ENCODE results near the gene TEX261.
"Not testable (repeated sequence)": the region's sequence is repeated elsewhere in the genome, so short reads cannot be mapped to it uniquely, and the experiment has no call there.

TEX261 gene

DNA sequence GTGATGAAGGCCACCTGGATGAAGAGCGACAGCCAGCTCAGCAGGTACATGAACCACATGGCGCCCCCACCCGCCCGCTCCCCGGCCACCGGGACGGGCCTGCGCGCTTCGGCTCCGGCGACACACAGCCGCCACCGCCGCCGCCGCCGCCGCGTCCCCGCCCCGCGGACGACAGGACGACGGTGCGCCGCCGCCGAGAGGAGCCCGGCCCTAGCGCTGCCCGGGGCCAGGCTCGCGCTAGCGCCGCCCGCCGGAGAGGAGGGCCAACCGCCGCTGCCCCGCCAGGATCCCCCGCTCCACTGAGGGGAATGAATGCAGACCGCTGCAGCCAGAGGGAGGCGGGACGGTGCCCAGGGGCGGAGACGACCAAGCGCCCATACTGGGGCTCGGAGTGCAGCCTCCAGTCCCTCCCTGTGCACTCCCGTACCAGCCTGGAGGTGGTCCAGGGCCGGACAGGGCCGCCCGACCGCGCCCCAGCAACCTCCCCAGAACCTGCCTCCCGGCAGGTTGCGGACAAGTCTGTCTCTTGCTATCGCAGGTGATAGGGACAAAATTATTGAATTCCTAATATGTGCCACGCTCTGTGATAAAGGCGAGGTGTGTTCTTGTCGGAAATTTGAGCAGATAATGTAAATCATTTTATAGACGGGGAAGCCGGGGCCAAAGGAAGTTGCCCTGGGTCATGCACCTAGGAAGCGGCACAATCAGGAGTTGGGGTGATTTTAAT is at the start of gene TEX261:
TEX261 (minus strand) TSS at position 175 of the 727 bp plus-strand sequence; CDS start at position 59, 116 bp downstream.
- Histone ChIP-seq H3K9me2 (replicated peaks; ENCODE audit: insufficient read depth, low read length) (no peaks in the 10 kb centered on the region), H3K27ac (ENCODE audit: low read depth, low read length) (peak within 1 kb of the TSS; percentile 57), H3K36me3 (ENCODE audit: low read length) (no peaks in the 10 kb centered on the region), H2AFZ (ENCODE audit: low read depth, low read length, severe bottlenecking) (peak within 1 kb of the TSS; percentile 97), H3K79me2 (ENCODE audit: insufficient read depth, low read length) (peaks cover 25% of the 10 kb centered on the region), H3K4me2 (ENCODE audit: low read depth, low read length, poor library complexity, severe bottlenecking) (peak within 1 kb of the TSS; percentile 87), H3K27me3 (ENCODE audit: low read length) (no peaks in the 10 kb centered on the region), H3K9ac (ENCODE audit: low read length) (peak within 1 kb of the TSS; percentile 91), H3K4me3 (ENCODE audit: insufficient read depth, low read length, poor library complexity, severe bottlenecking) (peak within 1 kb of the TSS; percentile 89), H3K9me3 (ENCODE audit: insufficient read depth, low read length) (no peaks in the 10 kb centered on the region), H3F3A (ENCODE audit: insufficient read depth) (0 out of 2 replicates have a peak, but pooled peaks cover 4% of the 10 kb centered on the region), H4K20me1 (ENCODE audit: low read depth, low read length) (no peaks in the 10 kb centered on the region; the same call in 1 of the 2 replicates)
- TF ChIP-seq, protein P1, sequence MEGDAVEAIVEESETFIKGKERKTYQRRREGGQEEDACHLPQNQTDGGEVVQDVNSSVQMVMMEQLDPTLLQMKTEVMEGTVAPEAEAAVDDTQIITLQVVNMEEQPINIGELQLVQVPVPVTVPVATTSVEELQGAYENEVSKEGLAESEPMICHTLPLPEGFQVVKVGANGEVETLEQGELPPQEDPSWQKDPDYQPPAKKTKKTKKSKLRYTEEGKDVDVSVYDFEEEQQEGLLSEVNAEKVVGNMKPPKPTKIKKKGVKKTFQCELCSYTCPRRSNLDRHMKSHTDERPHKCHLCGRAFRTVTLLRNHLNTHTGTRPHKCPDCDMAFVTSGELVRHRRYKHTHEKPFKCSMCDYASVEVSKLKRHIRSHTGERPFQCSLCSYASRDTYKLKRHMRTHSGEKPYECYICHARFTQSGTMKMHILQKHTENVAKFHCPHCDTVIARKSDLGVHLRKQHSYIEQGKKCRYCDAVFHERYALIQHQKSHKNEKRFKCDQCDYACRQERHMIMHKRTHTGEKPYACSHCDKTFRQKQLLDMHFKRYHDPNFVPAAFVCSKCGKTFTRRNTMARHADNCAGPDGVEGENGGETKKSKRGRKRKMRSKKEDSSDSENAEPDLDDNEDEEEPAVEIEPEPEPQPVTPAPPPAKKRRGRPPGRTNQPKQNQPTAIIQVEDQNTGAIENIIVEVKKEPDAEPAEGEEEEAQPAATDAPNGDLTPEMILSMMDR (IDR thresholded peaks at IDR 0.05; ENCODE audit: insufficient read depth, low read length, poor library complexity, severe bottlenecking), result peak; percentile 53
- TF ChIP-seq EZH2phosphoT487 (conservative IDR thresholded peaks at IDR 0.05; ENCODE audit: low read length), result no peak

DNA sequence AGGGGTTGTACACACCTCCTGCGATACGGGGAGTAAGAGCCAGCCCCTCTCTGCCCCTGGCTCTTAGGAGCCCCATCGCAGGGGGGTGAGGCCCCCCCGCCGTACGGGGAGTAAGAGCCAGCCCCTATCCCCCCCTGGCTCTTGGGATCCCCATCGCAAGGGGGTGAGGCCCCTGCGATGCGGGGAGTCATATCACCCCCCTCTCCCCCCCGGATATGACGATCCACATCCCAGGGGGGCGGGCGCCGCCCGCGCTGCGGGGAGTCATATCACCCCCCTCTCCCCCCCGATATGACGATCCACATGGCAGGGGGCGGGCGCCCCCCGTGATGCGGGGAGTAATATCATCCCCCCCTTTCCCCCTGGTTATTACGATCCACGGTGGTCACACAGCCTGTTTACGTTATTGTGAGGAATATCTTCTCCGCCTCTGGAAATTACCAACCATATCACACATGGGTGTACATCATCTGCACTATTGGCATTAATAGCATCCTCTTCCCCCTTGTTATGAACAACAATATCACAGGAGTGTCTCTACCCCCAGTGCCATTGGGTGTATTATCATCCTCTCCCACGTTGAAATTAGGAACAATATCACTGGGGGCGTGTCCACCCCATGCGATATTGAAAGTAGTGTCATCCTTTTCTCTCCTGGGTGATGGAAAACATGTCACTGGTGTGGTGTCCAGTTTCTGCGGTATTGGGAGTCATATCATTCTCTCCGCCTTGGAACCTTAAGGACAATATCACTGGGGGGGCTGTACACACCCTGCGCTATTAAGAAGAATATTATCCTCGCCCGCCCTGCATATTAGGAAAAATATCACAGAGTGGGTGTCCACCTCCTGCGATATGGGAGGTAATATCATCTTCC is 49.1 kb upstream of the TEX261 start:
- Histone ChIP-seq H3K27me3 (ENCODE audit: low read length) (no peaks in the 10 kb centered on the region), H3K4me2 (ENCODE audit: low read depth, low read length, poor library complexity, severe bottlenecking) (no peak overlapping the region), H3K4me3 (ENCODE audit: insufficient read depth, low read length, poor library complexity, severe bottlenecking) (no peak overlapping the region), H3K9ac (ENCODE audit: low read length) (no peak overlapping the region), H3K27ac (ENCODE audit: low read depth, low read length) (no peak overlapping the region), H3F3A (ENCODE audit: insufficient read depth) (no peaks in the 10 kb centered on the region), H3K9me2 (replicated peaks; ENCODE audit: insufficient read depth, low read length) (no peaks in the 10 kb centered on the region), H3K79me2 (ENCODE audit: insufficient read depth, low read length) (no peaks in the 10 kb centered on the region), H4K20me1 (ENCODE audit: low read depth, low read length) (no peaks in the 10 kb centered on the region), H3K9me3 (ENCODE audit: insufficient read depth, low read length) (no peaks in the 10 kb centered on the region), H2AFZ (ENCODE audit: low read depth, low read length, severe bottlenecking) (no peak overlapping the region), H3K36me3 (ENCODE audit: low read length) (no peaks in the 10 kb centered on the region)
- no peak for TF ChIP-seq EZH2phosphoT487 (conservative IDR thresholded peaks at IDR 0.05; ENCODE audit: low read length)
- TF ChIP-seq, protein P1 (IDR thresholded peaks at IDR 0.05; ENCODE audit: insufficient read depth, low read length, poor library complexity, severe bottlenecking), result no peak

GRCh38 chr2:71042287-71042686 is 47.6 kb upstream of the TEX261 start:
- Histone ChIP-seq H3K27ac (ENCODE audit: low read depth, low read length) (no peak overlapping the region), H4K20me1 (ENCODE audit: low read depth, low read length) (no peaks in the 10 kb centered on the region), H3K9ac (ENCODE audit: low read length) (no peak overlapping the region), H3K79me2 (ENCODE audit: insufficient read depth, low read length) (no peaks in the 10 kb centered on the region), H3K9me3 (ENCODE audit: insufficient read depth, low read length) (no peaks in the 10 kb centered on the region), H3K9me2 (replicated peaks; ENCODE audit: insufficient read depth, low read length) (no peaks in the 10 kb centered on the region), H3F3A (ENCODE audit: insufficient read depth) (no peaks in the 10 kb centered on the region), H2AFZ (ENCODE audit: low read depth, low read length, severe bottlenecking) (no peak overlapping the region), H3K4me3 (ENCODE audit: insufficient read depth, low read length, poor library complexity, severe bottlenecking) (no peak overlapping the region), H3K36me3 (ENCODE audit: low read length) (no peaks in the 10 kb centered on the region), H3K27me3 (ENCODE audit: low read length) (no peaks in the 10 kb centered on the region), H3K4me2 (ENCODE audit: low read depth, low read length, poor library complexity, severe bottlenecking) (no peak overlapping the region)
- TF ChIP-seq, protein P1 (IDR thresholded peaks at IDR 0.05; ENCODE audit: insufficient read depth, low read length, poor library complexity, severe bottlenecking), result no peak
- TF ChIP-seq EZH2phosphoT487 (conservative IDR thresholded peaks at IDR 0.05; ENCODE audit: low read length), result no peak

- not testable (repeated sequence) for H3F3A ChIP-seq (ENCODE audit: insufficient read depth); H3K9me3 ChIP-seq (ENCODE audit: insufficient read depth, low read length); H4K20me1 ChIP-seq (ENCODE audit: low read depth, low read length); H3K27ac ChIP-seq (ENCODE audit: low read depth, low read length); H2AFZ ChIP-seq (ENCODE audit: low read depth, low read length, severe bottlenecking); H3K4me2 ChIP-seq (ENCODE audit: low read depth, low read length, poor library complexity, severe bottlenecking); H3K27me3 ChIP-seq (ENCODE audit: low read length); H3K36me3 ChIP-seq (ENCODE audit: low read length); H3K4me3 ChIP-seq (ENCODE audit: insufficient read depth, low read length, poor library complexity, severe bottlenecking); H3K9ac ChIP-seq (ENCODE audit: low read length); H3K79me2 ChIP-seq (ENCODE audit: insufficient read depth, low read length); H3K9me2 ChIP-seq (replicated peaks; ENCODE audit: insufficient read depth, low read length)
These were observed 41.6 kb upstream of the TEX261 start for GRCh38 chr2:71036296-71036695.
